ENCODE results near the gene PEMT. TPM values are rescaled to one million over a fixed set of nuclear protein-coding genes. Genes with fewer than 3 reads are reported as not detected.

The PEMT gene
- total and polyA plus RNA-seq, 7 donors, result 5.3 to 21.9 (median 13.5) TPM

GRCh38 chr17:17472333-17472920 lies 119.1 kb downstream of the PEMT start:
- Histone ChIP-seq H3K36me3 (no peaks in the 10 kb centered on the region), H3K9me3 (no peaks in the 10 kb centered on the region), H3K4me1 (peaks cover 0 to 8% (median under 1%) of the 10 kb centered on the region in 4 donors), H3K4me3 (no peak overlapping the region), H3K27ac (no peak overlapping the region), H3K27me3 (peaks cover 0 to 19% (median 11%) of the 10 kb centered on the region in 3 donors)
- intact Hi-C loops (cut with DNase I), result no loop called here
- DNase-seq, result no peak
- WGBS, 2 donors, result 66 to 72% methylated on average over 8 of the region's 8 CpGs
- TF ChIP-seq POLR2A (IDR thresholded peaks at IDR 0.05) (no peak), POLR2AphosphoS5 (IDR thresholded peaks at IDR 0.05) (no peak), CTCF (IDR thresholded peaks at IDR 0.05) (no peak), EP300 (IDR thresholded peaks at IDR 0.05) (no peak)

GRCh38 chr17:17469996-17470395 lies 121.5 kb downstream of the PEMT start:
- no peaks in the 10 kb centered on the region for H3K4me1 ChIP-seq
- no peaks in the 10 kb centered on the region for H3K9me3 ChIP-seq
- 95% methylated on average over 3 of the region's 3 CpGs for WGBS, 2 donors
- no peak overlapping the region for H3K4me3 ChIP-seq
- H3K36me3 ChIP-seq, result no peaks in the 10 kb centered on the region
- intact Hi-C loops (cut with DNase I), result no loop called here
- peaks cover 0 to 19% (median 11%) of the 10 kb centered on the region in 3 donors for H3K27me3 ChIP-seq
- no peak overlapping the region for H3K27ac ChIP-seq
- TF ChIP-seq POLR2AphosphoS5 (IDR thresholded peaks at IDR 0.05) (no peak), POLR2A (IDR thresholded peaks at IDR 0.05) (no peak), EP300 (IDR thresholded peaks at IDR 0.05) (no peak), CTCF (IDR thresholded peaks at IDR 0.05) (no peak)
- DNase-seq, result no peak

GRCh38 chr17:17469358-17469757 lies 122.2 kb downstream of the PEMT start:
- intact Hi-C loops (cut with DNase I), result no loop called here

GRCh38 chr17:17468217-17469010 lies 123.1 kb downstream of the PEMT start:
- WGBS, 2 donors, result 61 to 83% methylated on average over 5 of the region's 5 CpGs
- peaks cover 0 to 25% (median 11%) of the 10 kb centered on the region in 3 donors for H3K27me3 ChIP-seq
- intact Hi-C loops (cut with DNase I), result no loop called here
- no peak for DNase-seq
- TF ChIP-seq POLR2AphosphoS5 (IDR thresholded peaks at IDR 0.05) (no peak), EP300 (IDR thresholded peaks at IDR 0.05) (no peak), CTCF (IDR thresholded peaks at IDR 0.05) (no peak), POLR2A (IDR thresholded peaks at IDR 0.05) (no peak)
- H3K27ac ChIP-seq, result no peak overlapping the region
- no peaks in the 10 kb centered on the region for H3K36me3 ChIP-seq
- no peaks in the 10 kb centered on the region for H3K4me1 ChIP-seq
- no peak overlapping the region for H3K4me3 ChIP-seq
- H3K9me3 ChIP-seq, result no peaks in the 10 kb centered on the region

More at GRCh38 chr17:17469358-17469757, 122.2 kb downstream of the PEMT start:
- H3K27me3 ChIP-seq, result peaks cover 0 to 20% (median 11%) of the 10 kb centered on the region in 3 donors
- no peaks in the 10 kb centered on the region for H3K36me3 ChIP-seq
- no peak overlapping the region for H3K4me3 ChIP-seq
- H3K4me1 ChIP-seq, result no peaks in the 10 kb centered on the region
- no peak overlapping the region for H3K27ac ChIP-seq
- DNase-seq, result no peak
- TF ChIP-seq CTCF (IDR thresholded peaks at IDR 0.05), result no peak
- TF ChIP-seq POLR2A (IDR thresholded peaks at IDR 0.05), result no peak
- TF ChIP-seq POLR2AphosphoS5 (IDR thresholded peaks at IDR 0.05), result no peak
- no peak for TF ChIP-seq EP300 (IDR thresholded peaks at IDR 0.05)
- 96% methylated on average over 4 of the region's 4 CpGs for WGBS, 2 donors
- no peaks in the 10 kb centered on the region for H3K9me3 ChIP-seq

All from sigmoid colon (tissue), 7 donors.